SK-N-SH (cell line): ENCODE results near the gene SLC25A41. TPM values are rescaled to one million over a fixed set of nuclear protein-coding genes. Genes with fewer than 3 reads are reported as not detected.

ENCODE experiments used
- CTCF ChIA-PET: fragments of 300-600, 350-600 bp; formaldehyde crosslinking; extraction: SDS; loops from one replicate; lab custom pipeline; 2021; lab: Yijun Ruan, JAX
- POLR2A ChIA-PET: fragments of 350-600 bp; sonication (Branson Sonifier 250); formaldehyde crosslinking; extraction: SDS; loops from one replicate; lab custom pipeline; 2020; ENCODE audit warnings: antibody characterized with exemption, inconsistent platforms; lab: Yijun Ruan, JAX
- DNase-seq: peaks from one replicate; pipeline ENCODE4 v3.0.0; 2012
- H2AFZ ChIP-seq: fragments of 200-600 bp; sonication (generic); 2 replicates; pipeline ENCODE4 v1.8.1; 2016; ENCODE audit warnings: antibody characterized with exemption, mild to moderate bottlenecking, low read depth
- H3F3A ChIP-seq: fragments of 200-600 bp; sonication (generic); replicated peaks from 2 replicates; pipeline ENCODE3; 2016; ENCODE audit warnings: antibody characterized with exemption, mild to moderate bottlenecking; ENCODE audit not compliant: insufficient read depth
- H3K27ac ChIP-seq, 2 experiments: fragments of 200-500 bp in 1 of 2; fragments of 200-600 bp in 1 of 2; sonication (Bioruptor generic) in 1 of 2; sonication (generic), shearing (Covaris generic) in 1 of 2; 2 replicates each; pipeline versions ENCODE4 v1.5.1 to v1.6.1; 2014 to 2016; ENCODE audit warnings: low read depth in 2 of 2, inconsistent platforms in 1 of 2, low read length in 1 of 2, mild to moderate bottlenecking in 1 of 2, mixed read lengths in 1 of 2
- H3K27me3 ChIP-seq: fragments of 200-600 bp; sonication (generic), shearing (Covaris generic); 2 replicates; pipeline ENCODE4 v1.6.1; 2016; ENCODE audit warnings: mixed run types; ENCODE audit not compliant: insufficient read depth
- H3K36me3 ChIP-seq, 2 experiments: fragments of 200-500 bp in 1 of 2; fragments of 200-600 bp in 1 of 2; sonication (Bioruptor generic) in 1 of 2; sonication (generic) in 1 of 2; replicated peaks in 1 of 2; 2 replicates each; pipeline versions ENCODE3 to v1.5.1; 2014 to 2016; ENCODE audit warnings: low read length in 1 of 2, mild to moderate bottlenecking in 1 of 2; ENCODE audit not compliant: insufficient read depth in 2 of 2, control insufficient read depth in 1 of 2
- H3K4me1 ChIP-seq, 2 experiments: fragments of 200-500 bp in 1 of 2; fragments of 200-600 bp in 1 of 2; sonication (Bioruptor generic) in 1 of 2; sonication (generic), shearing (Covaris generic) in 1 of 2; 2 replicates each; pipeline versions ENCODE4 v1.5.1 to v1.6.1; 2014 to 2016; ENCODE audit warnings: low read depth in 1 of 2, low read length in 1 of 2, mixed run types in 1 of 2; ENCODE audit not compliant: insufficient read depth in 2 of 2, control insufficient read depth in 1 of 2
- H3K4me2 ChIP-seq: fragments of 200-600 bp; sonication (generic), shearing (Covaris generic); 2 replicates; pipeline ENCODE4 v1.6.1; 2017; ENCODE audit warnings: mixed run types
- H3K4me3 ChIP-seq, 2 experiments: fragments of 200-500 bp in 1 of 2; fragments of 200-600 bp in 1 of 2; sonication (Bioruptor generic) in 1 of 2; sonication (generic), shearing (Covaris generic) in 1 of 2; 2 replicates each; pipeline versions ENCODE4 v1.5.1 to v1.8.1; 2014 to 2016; ENCODE audit warnings: low read depth in 2 of 2, inconsistent platforms in 1 of 2, low read length in 1 of 2, mild to moderate bottlenecking in 1 of 2, mixed read lengths in 1 of 2, moderate library complexity in 1 of 2
- H3K79me2 ChIP-seq: fragments of 200-600 bp; sonication (generic); 2 replicates; pipeline ENCODE4 v1.8.1; 2017; ENCODE audit warnings: mild to moderate bottlenecking; ENCODE audit not compliant: insufficient read depth
- H3K9ac ChIP-seq: fragments of 200-600 bp; sonication (generic); 2 replicates; pipeline ENCODE4 v1.6.1; 2017; ENCODE audit warnings: mixed run types
- H3K9me2 ChIP-seq: fragments of 200-600 bp; sonication (generic); 2 replicates; pipeline ENCODE4 v1.6.1; 2017; ENCODE audit warnings: mixed run types
- H3K9me3 ChIP-seq: fragments of 200-600 bp; sonication (generic); 2 replicates; pipeline ENCODE4 v1.6.1; 2017; ENCODE audit warnings: mixed run types, mild to moderate bottlenecking, moderate library complexity
- H4K20me1 ChIP-seq: fragments of 200-600 bp; sonication (generic); 2 replicates; pipeline ENCODE4 v1.6.1; 2017; ENCODE audit warnings: mild to moderate bottlenecking, mixed run types; ENCODE audit not compliant: insufficient read depth
- MXI1 ChIP-seq: IDR thresholded peaks from 2 replicates; pipeline ENCODE4 v1.6.1; 2012; ENCODE audit warnings: mild to moderate bottlenecking, low read depth, low read length, improper control_type of control experiment
- POLR2AphosphoS5 ChIP-seq: IDR thresholded peaks from 2 replicates; pipeline ENCODE4 v1.6.1; 2012; ENCODE audit warnings: low read depth, low read length
- TAF1 ChIP-seq: IDR thresholded peaks from 2 replicates; pipeline ENCODE4 v1.6.1; 2012; ENCODE audit warnings: low read depth, mild to moderate bottlenecking, low read length, moderate library complexity, borderline replicate concordance
- ZBTB33 ChIP-seq: IDR thresholded peaks from 2 replicates; pipeline ENCODE4 v1.4.0; 2012; ENCODE audit warnings: low read depth, borderline replicate concordance
- WGBS: methylation state at CpG from one replicate; pipeline ENCODE4 v1.1.6; 2017; ENCODE audit warnings: low lambda C conversion rate; 5-methylcytosine and 5-hydroxymethylcytosine counted together
- polyA plus RNA-seq, 3 experiments: library from polyadenylated mRNA; depleted of rRNA; stranded (reverse); fragments of >200 nt; gene quantifications; 2 replicates each; pipeline ENCODE4 v1.2.3, GENCODE V29; 2012
- small RNA-seq, 7 experiments: library from RNA; depleted of rRNA; stranded (forward); fragments of <200 nt; gene quantifications; one replicate each; pipeline ENCODE3, GENCODE V24; 2012
- TF ChIP-seq, protein P1 (sequence below): fragments of 150-350 bp; IDR thresholded peaks from 2 replicates; pipeline ENCODE4 v1.6.1; 2016; ENCODE audit warnings: mild to moderate bottlenecking, low read depth, low read length
- TF ChIP-seq, protein P2 (sequence below): IDR thresholded peaks from 2 replicates; pipeline ENCODE4; 2012

Gene SLC25A41
- polyA plus RNA-seq, 1 of the 3 experiments (the other 2 are of a cell fraction) = 0.12 TPM

DNA sequence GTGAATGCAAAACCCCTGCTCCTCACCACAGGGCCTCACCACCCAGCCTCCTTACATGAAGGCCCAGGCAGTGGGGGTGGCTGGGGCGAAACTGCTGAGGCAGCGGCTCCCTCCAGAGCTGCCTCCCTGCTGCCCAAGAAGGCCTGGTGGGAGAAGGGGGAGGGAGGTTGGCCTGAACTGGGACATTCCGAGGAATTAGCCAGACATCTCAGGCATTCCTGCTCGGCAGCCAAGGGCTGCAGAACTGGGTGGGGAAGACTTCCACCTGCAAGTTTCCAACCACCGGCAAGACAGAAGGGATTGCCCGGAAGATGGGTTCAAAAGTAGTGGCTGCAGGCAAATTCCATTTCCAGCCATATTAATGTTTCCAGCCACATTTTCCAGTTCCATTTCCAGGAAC, 55.5 kb downstream of the SLC25A41 start:
- Histone ChIP-seq H3F3A (peaks cover 22% of the 10 kb centered on the region), H2AFZ (no peak overlapping the region), H3K27me3 (no peaks in the 10 kb centered on the region), H3K4me1 (peaks cover 6 to 19% of the 10 kb centered on the region in 2 experiments; a peak in 1 of 4 replicates), H3K79me2 (peaks cover 8% of the 10 kb centered on the region), H3K27ac (peak overlapping the region in 1 of 2 experiments; percentile 17; a peak in 1 of 4 replicates), H4K20me1 (no peaks in the 10 kb centered on the region), H3K4me2 (no peak overlapping the region), H3K9me2 (no peaks in the 10 kb centered on the region), H3K9me3 (no peaks in the 10 kb centered on the region), H3K36me3 (peaks cover 30 to 36% of the 10 kb centered on the region in 2 experiments), H3K9ac (no peak overlapping the region), H3K4me3 (no peak overlapping the region)
- WGBS = 75% methylated on average over 2 of the region's 6 CpGs
- ChIA-PET POLR2A (interaction anchor here (0.7 kb wide), 1 partner anchor 47 kb away, joined by 4 read pairs; the partner anchor contains the start of gene KHSRP), CTCF (interaction anchor here (1.0 to 1.1 kb wide), 2 partner anchors 9 to 12 kb away, joined by 3 read pairs; no protein-coding TSS in a partner anchor)
- TF ChIP-seq TAF1 (no peak), MXI1 (no peak)
- TF ChIP-seq, protein P1, sequence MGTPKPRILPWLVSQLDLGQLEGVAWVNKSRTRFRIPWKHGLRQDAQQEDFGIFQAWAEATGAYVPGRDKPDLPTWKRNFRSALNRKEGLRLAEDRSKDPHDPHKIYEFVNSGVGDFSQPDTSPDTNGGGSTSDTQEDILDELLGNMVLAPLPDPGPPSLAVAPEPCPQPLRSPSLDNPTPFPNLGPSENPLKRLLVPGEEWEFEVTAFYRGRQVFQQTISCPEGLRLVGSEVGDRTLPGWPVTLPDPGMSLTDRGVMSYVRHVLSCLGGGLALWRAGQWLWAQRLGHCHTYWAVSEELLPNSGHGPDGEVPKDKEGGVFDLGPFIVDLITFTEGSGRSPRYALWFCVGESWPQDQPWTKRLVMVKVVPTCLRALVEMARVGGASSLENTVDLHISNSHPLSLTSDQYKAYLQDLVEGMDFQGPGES = no peak
- TF ChIP-seq, protein P2, sequence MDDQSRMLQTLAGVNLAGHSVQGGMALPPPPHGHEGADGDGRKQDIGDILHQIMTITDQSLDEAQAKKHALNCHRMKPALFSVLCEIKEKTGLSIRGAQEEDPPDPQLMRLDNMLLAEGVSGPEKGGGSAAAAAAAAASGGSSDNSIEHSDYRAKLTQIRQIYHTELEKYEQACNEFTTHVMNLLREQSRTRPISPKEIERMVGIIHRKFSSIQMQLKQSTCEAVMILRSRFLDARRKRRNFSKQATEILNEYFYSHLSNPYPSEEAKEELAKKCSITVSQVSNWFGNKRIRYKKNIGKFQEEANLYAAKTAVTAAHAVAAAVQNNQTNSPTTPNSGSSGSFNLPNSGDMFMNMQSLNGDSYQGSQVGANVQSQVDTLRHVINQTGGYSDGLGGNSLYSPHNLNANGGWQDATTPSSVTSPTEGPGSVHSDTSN = no peak
- DNase-seq = no peak

- POLR2A ChIA-PET = interaction anchor here (0.6 kb wide), 1 partner anchor 17 kb away, joined by 3 read pairs; the partner anchor contains the start of gene GTF2F1
- Histone ChIP-seq H3K9me3 (no peaks in the 10 kb centered on the region), H3K36me3 (peaks cover 24 to 26% of the 10 kb centered on the region in 2 experiments), H3K79me2 (peaks cover 8% of the 10 kb centered on the region), H3K27me3 (no peaks in the 10 kb centered on the region), H3K4me2 (no peak overlapping the region), H3K4me1 (peaks cover 6 to 22% of the 10 kb centered on the region in 2 experiments; a peak in 1 of 4 replicates), H3K9ac (no peak overlapping the region), H3K9me2 (no peaks in the 10 kb centered on the region), H3K4me3 (no peak overlapping the region), H2AFZ (no peak overlapping the region), H3K27ac (peak overlapping the region in 1 of 2 experiments; percentile 23; a peak in 1 of 4 replicates), H4K20me1 (no peaks in the 10 kb centered on the region), H3F3A (peaks cover 25% of the 10 kb centered on the region)
- TF ChIP-seq POLR2AphosphoS5 (0 out of 2 replicates have a peak, but pooled peaks have one; percentile 12), ZBTB33 (no peak)
- no peak for DNase-seq
- WGBS = 76% methylated on average over 14 of the region's 19 CpGs
- CTCF ChIA-PET = interaction anchor here (1.0 to 1.1 kb wide), 2 partner anchors 10 to 329 kb away, joined by 3 read pairs; no protein-coding TSS in a partner anchor
Observed at GRCh38 chr19:6376512-6377190, 56.9 kb downstream of the SLC25A41 start.

Small RNA genes within 50 kb of the gene (small RNA-seq; reads per million reads assigned to genes)
- gene MIR6790 (0 reads per million in 7 experiments), gene MIR6885 (0 to 0.43 (median 0) reads per million in 7 experiments)

Other genes starting within 250 kb of the SLC25A41 start
- gene MLLT1, start 153.8 kb downstream of the SLC25A41 start, polyA plus RNA-seq (2012; rRNA removed) = 12.7 and 19.0 TPM in 2 replicates
- gene ACER1, start 100.2 kb downstream of the SLC25A41 start, polyA plus RNA-seq (2012; rRNA removed) = not detected in 2 replicates
- 89.7 and 136 TPM in 2 replicates for gene CLPP, start 72.2 kb downstream of the SLC25A41 start, polyA plus RNA-seq (2012; rRNA removed)
- 37.2 and 46.0 TPM in 2 replicates for gene ALKBH7, start 61.0 kb downstream of the SLC25A41 start, polyA plus RNA-seq (2012; rRNA removed)
- gene PSPN, start 57.8 kb downstream of the SLC25A41 start, polyA plus RNA-seq (2012; rRNA removed) = 0.41 and 0.59 TPM in 2 replicates
- 80.1 and 104 TPM in 2 replicates for gene GTF2F1, start 40.6 kb downstream of the SLC25A41 start, polyA plus RNA-seq (2012; rRNA removed)
- 57.1 and 96.8 TPM in 2 replicates for gene KHSRP, start 9.0 kb downstream of the SLC25A41 start, polyA plus RNA-seq (2012; rRNA removed)
- 9.4 and 10.9 TPM in 2 replicates for gene SLC25A23, start 26.0 kb upstream of the SLC25A41 start, polyA plus RNA-seq (2012; rRNA removed)
- gene CRB3, start 30.5 kb upstream of the SLC25A41 start, polyA plus RNA-seq (2012; rRNA removed) = not detected in 2 replicates
- 0.05 and 0.11 TPM in 2 replicates for gene DENND1C, start 48.0 kb upstream of the SLC25A41 start, polyA plus RNA-seq (2012; rRNA removed)
- gene TUBB4A, start 68.5 kb upstream of the SLC25A41 start, polyA plus RNA-seq (2012; rRNA removed) = 2.3 and 4.5 TPM in 2 replicates
- 9.9 and 10.7 TPM in 2 replicates for gene TNFSF9, start 97.3 kb upstream of the SLC25A41 start, polyA plus RNA-seq (2012; rRNA removed)
- gene CD70, start 157.4 kb upstream of the SLC25A41 start, polyA plus RNA-seq (2012; rRNA removed) = 117 and 142 TPM in 2 replicates
- gene TNFSF14, start 236.4 kb upstream of the SLC25A41 start, polyA plus RNA-seq (2012; rRNA removed) = not detected in 2 replicates